Stimulated activated effector memory CD8-positive, alpha-beta T cell treated with anti-CD3 and anti-CD28 coated beads, Interleukin-12 subunit alpha, Interleukin-12 subunit beta, amount 100 ng/mL, for 72 hours (primary cell): Measurements from ENCODE around the gene NAP1L4.
A peak's percentile ranks its signal among the peaks of the same experiment; 100 is the strongest.

Source experiments
- ATAC-seq: fragments of 150-1000 bp; cut with Tn5 transposase; 2 replicates; pipeline ENCODE4 v1.10.0; 2021
- DNase-seq, 2 donors: peaks; one replicate each; pipeline ENCODE4 v3.0.0; 2021 to 2022; ENCODE audit warnings: low spot score in 2 of 2
- H3K27ac Mint-ChIP-seq: one replicate; pipeline ENCODE4 v1.8.0; 2022; ENCODE audit warnings: mild to moderate bottlenecking, mixed read lengths
- H3K36me3 Mint-ChIP-seq: one replicate; pipeline ENCODE4 v1.8.0; 2022; ENCODE audit warnings: mild to moderate bottlenecking, mixed read lengths
- H3K4me1 Mint-ChIP-seq: one replicate; pipeline ENCODE4 v1.8.0; 2022; ENCODE audit warnings: mixed read lengths
- H3K4me3 Mint-ChIP-seq: one replicate; pipeline ENCODE4 v1.8.0; 2022; ENCODE audit warnings: mild to moderate bottlenecking, mixed read lengths
- H3K9me3 Mint-ChIP-seq: one replicate; pipeline ENCODE4 v1.8.0; 2022; ENCODE audit warnings: mixed read lengths

The NAP1L4 gene

GRCh38 chr11:2990617-2991451 is 1.3 kb downstream of the NAP1L4 start:
- H3K4me1 Mint-ChIP-seq: peaks cover 32% of the 10 kb centered on the region
- ATAC-seq: peak; percentile 29
- H3K27ac Mint-ChIP-seq: peak overlapping the region; percentile 89
- peaks cover 72% of the 10 kb centered on the region for H3K36me3 Mint-ChIP-seq
- DNase-seq: peak in 1 of 2 donors; percentile 80
- peak overlapping the region; percentile 87 for H3K4me3 Mint-ChIP-seq
- H3K9me3 Mint-ChIP-seq: no peaks in the 10 kb centered on the region

DNA sequence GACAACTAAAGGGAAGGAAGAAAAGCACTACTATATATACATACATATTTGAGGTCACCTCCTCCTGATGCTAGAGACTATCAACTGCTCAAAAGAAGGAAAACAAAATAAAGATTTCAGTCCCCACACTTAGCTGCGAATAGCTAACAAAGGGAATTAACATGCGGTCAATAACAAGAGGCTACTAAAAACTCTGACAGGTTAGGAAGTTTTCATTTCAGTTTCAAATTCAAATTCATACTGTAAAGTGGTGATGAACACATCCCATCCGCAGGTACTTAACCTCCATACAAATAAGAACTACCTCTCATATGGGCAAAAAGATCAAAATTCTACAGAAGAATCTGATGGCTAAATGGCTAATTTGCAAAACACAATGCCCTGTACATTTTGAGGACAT is 2.6 kb downstream of the NAP1L4 start:
- Mint-ChIP-seq H3K4me1 (peaks cover 35% of the 10 kb centered on the region), H3K4me3 (peak overlapping the region; percentile 87), H3K27ac (peak overlapping the region; percentile 89), H3K9me3 (no peaks in the 10 kb centered on the region), H3K36me3 (peaks cover 85% of the 10 kb centered on the region)
- ATAC-seq (no peak), DNase-seq (no peak)

GRCh38 chr11:2989006-2989405 is 3.1 kb downstream of the NAP1L4 start:
- H3K9me3 Mint-ChIP-seq: no peaks in the 10 kb centered on the region
- peak overlapping the region; percentile 87 for H3K4me3 Mint-ChIP-seq
- DNase-seq (no peak), ATAC-seq (no peak)
- peaks cover 90% of the 10 kb centered on the region for H3K36me3 Mint-ChIP-seq
- peak overlapping the region; percentile 89 for H3K27ac Mint-ChIP-seq
- H3K4me1 Mint-ChIP-seq: peaks cover 39% of the 10 kb centered on the region

GRCh38 chr11:2987881-2988861 is 4.0 kb downstream of the NAP1L4 start:
- peak in 1 of 2 donors; percentile 62 for DNase-seq
- ATAC-seq: peak; percentile 27
- Mint-ChIP-seq H3K4me3 (peak overlapping the region; percentile 87), H3K36me3 (peaks cover 99% of the 10 kb centered on the region), H3K4me1 (peaks cover 47% of the 10 kb centered on the region), H3K9me3 (no peaks in the 10 kb centered on the region), H3K27ac (peak overlapping the region; percentile 89)

GRCh38 chr11:2983908-2984307 is 8.2 kb downstream of the NAP1L4 start:
- Mint-ChIP-seq H3K4me1 (peaks cover 45% of the 10 kb centered on the region), H3K9me3 (no peaks in the 10 kb centered on the region), H3K27ac (peak overlapping the region; percentile 87), H3K36me3 (peaks cover 99% of the 10 kb centered on the region), H3K4me3 (peak overlapping the region; percentile 18)
- ATAC-seq (no peak), DNase-seq (no peak)

GRCh38 chr11:2982214-2982613 is 9.9 kb downstream of the NAP1L4 start:
- H3K4me1 Mint-ChIP-seq: peaks cover 44% of the 10 kb centered on the region
- peak overlapping the region; percentile 11 for H3K4me3 Mint-ChIP-seq
- ATAC-seq: no peak
- H3K27ac Mint-ChIP-seq: peak overlapping the region; percentile 87
- no peaks in the 10 kb centered on the region for H3K9me3 Mint-ChIP-seq
- no peak for DNase-seq
- peaks cover 99% of the 10 kb centered on the region for H3K36me3 Mint-ChIP-seq

DNA sequence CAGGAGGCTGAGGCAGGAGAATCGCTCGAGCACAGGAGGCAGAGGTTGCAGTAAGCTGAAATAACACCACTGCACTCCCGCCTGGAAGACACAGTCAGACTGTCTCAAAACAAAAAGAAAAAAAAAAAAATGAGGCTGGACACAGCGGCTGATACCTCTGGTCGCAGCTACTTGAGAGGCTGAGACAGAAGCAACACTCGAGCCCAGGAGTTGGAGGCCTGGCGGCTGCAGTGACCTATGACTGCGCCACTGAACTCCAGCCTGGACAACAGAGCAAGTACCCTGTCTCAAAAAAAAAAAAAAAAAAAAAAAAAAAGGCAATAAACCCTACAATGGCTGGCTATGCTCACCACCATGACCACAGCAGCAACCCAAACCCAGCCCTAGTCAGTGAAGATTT is 11.0 kb downstream of the NAP1L4 start:
- no peak overlapping the region for H3K27ac Mint-ChIP-seq
- H3K9me3 Mint-ChIP-seq: no peaks in the 10 kb centered on the region
- ATAC-seq (no peak), DNase-seq (no peak)
- H3K4me3 Mint-ChIP-seq: no peak overlapping the region
- H3K4me1 Mint-ChIP-seq: peaks cover 54% of the 10 kb centered on the region
- H3K36me3 Mint-ChIP-seq: peaks cover 99% of the 10 kb centered on the region

DNA sequence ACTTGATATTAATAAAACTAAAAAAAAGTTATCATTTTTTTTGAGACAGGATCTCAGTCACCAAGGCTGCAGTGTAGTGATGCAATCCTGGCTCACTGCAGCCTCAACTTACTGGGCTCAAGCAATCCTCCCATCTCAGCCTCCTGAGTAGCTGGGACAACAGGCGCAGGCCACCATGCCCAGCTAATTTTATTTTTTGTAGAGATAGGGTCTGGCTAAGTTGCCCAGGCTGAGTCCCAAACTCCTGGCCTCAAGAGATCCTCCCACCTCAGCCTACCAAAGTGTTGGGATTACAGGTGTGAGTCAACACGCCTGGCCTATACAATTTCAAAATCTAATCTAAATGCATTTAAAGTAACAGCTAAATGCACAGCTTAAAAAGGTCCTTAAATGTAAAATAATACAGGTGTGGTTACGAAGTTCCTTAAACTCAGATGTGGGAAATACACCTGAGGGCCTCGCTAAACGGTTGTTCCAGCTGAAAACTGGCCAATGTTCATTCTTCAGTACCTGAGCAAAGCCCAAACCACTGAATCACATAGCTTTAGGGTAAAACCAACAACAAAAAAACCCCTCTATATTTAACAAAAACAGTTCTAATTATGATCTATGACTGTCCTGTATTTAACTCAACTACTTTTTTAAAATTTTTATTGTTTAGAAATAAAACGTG is 11.8 kb downstream of the NAP1L4 start:
- no peak overlapping the region for H3K4me3 Mint-ChIP-seq
- no peak overlapping the region for H3K27ac Mint-ChIP-seq
- ATAC-seq (no peak), DNase-seq (no peak)
- H3K36me3 Mint-ChIP-seq: peaks cover 99% of the 10 kb centered on the region
- H3K9me3 Mint-ChIP-seq: no peaks in the 10 kb centered on the region
- H3K4me1 Mint-ChIP-seq: peaks cover 54% of the 10 kb centered on the region

DNA sequence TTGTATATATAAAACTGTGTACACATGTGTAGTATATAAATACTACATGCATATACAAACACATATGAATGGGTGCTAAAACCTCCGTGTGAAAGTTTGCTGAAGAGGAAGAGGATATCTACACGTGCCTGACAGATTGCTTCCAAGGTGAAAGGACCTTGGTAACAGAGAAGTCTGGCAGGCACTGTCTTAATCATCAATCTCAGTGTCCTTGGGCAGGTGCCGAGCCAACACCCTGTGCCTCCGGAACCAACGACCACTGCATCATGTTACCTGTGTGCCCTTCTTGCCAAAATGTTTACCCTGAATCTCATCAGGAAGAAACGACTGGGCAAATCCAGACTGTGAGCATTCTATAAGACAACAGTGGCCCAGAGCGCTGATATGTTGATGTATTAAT is 15.0 kb downstream of the NAP1L4 start:
- Mint-ChIP-seq H3K4me3 (no peak overlapping the region), H3K27ac (peak overlapping the region; percentile 78), H3K9me3 (no peaks in the 10 kb centered on the region), H3K36me3 (peaks cover 99% of the 10 kb centered on the region), H3K4me1 (peaks cover 40% of the 10 kb centered on the region)
- ATAC-seq (no peak), DNase-seq (no peak)

GRCh38 chr11:2976294-2977063 is 15.7 kb downstream of the NAP1L4 start:
- Mint-ChIP-seq H3K36me3 (peaks cover 99% of the 10 kb centered on the region), H3K9me3 (no peaks in the 10 kb centered on the region), H3K27ac (peak overlapping the region; percentile 78), H3K4me3 (no peak overlapping the region), H3K4me1 (peaks cover 34% of the 10 kb centered on the region)
- no peak for ATAC-seq
- DNase-seq: no peak

- H3K27ac Mint-ChIP-seq: no peak overlapping the region
- H3K9me3 Mint-ChIP-seq: no peaks in the 10 kb centered on the region
- no peak overlapping the region for H3K4me3 Mint-ChIP-seq
- peaks cover 100% of the 10 kb centered on the region for H3K36me3 Mint-ChIP-seq
- DNase-seq (no peak), ATAC-seq (peak; percentile 89)
- peaks cover 39% of the 10 kb centered on the region for H3K4me1 Mint-ChIP-seq
These were observed 16.5 kb downstream of the NAP1L4 start for GRCh38 chr11:2975594-2975993.

GRCh38 chr11:2974272-2974671 is 17.9 kb downstream of the NAP1L4 start:
- ATAC-seq (peak; percentile 57), DNase-seq (no peak)
- Mint-ChIP-seq H3K27ac (peak overlapping the region; percentile 41), H3K36me3 (peaks cover 100% of the 10 kb centered on the region), H3K9me3 (no peaks in the 10 kb centered on the region), H3K4me3 (no peak overlapping the region), H3K4me1 (peaks cover 39% of the 10 kb centered on the region)

GRCh38 chr11:2968341-2968900 is 23.7 kb downstream of the NAP1L4 start:
- no peaks in the 10 kb centered on the region for H3K9me3 Mint-ChIP-seq
- H3K4me3 Mint-ChIP-seq: no peak overlapping the region
- peak overlapping the region; percentile 56 for H3K27ac Mint-ChIP-seq
- no peak for DNase-seq
- peaks cover 28% of the 10 kb centered on the region for H3K4me1 Mint-ChIP-seq
- ATAC-seq: no peak
- H3K36me3 Mint-ChIP-seq: peaks cover 100% of the 10 kb centered on the region

- ATAC-seq (no peak), DNase-seq (no peak)
- H3K4me1 Mint-ChIP-seq: peaks cover 35% of the 10 kb centered on the region
- H3K36me3 Mint-ChIP-seq: peaks cover 100% of the 10 kb centered on the region
- no peaks in the 10 kb centered on the region for H3K9me3 Mint-ChIP-seq
- H3K27ac Mint-ChIP-seq: no peak overlapping the region
- no peak overlapping the region for H3K4me3 Mint-ChIP-seq
These were observed 27.3 kb downstream of the NAP1L4 start for GRCh38 chr11:2964782-2965181.
